ENCODE data around the gene DEPP1. TPM values are rescaled to one million over a fixed set of nuclear protein-coding genes. Genes with fewer than 3 reads are reported as not detected.

Gene DEPP1
- total RNA-seq, 1 experiment from 2014 or later, result 3.8 TPM

- POLR2A ChIA-PET, result no interaction called here
These were observed 38.8 kb downstream of the DEPP1 start for GRCh38 chr10:44939691-44940401.

GRCh38 chr10:44938956-44939355 is 39.7 kb downstream of the DEPP1 start:
- Histone ChIP-seq H3K27ac (ENCODE audit: low read depth, low read length) (no peak overlapping the region), H3K9ac (ENCODE audit: low read length) (no peak overlapping the region), H3K79me2 (ENCODE audit: insufficient read depth, low read length) (no peaks in the 10 kb centered on the region), H3K36me3 (ENCODE audit: control insufficient read depth in 1 of 2, insufficient read depth in 2 of 2, low read length in 2 of 2) (no peaks in the 10 kb centered on the region), H3K9me3 (ENCODE audit: control insufficient read depth in 1 of 2, insufficient read depth in 1 of 2, low read depth in 1 of 2, low read length in 2 of 2) (peaks cover 0 to 1% of the 10 kb centered on the region in 2 experiments; a peak in 1 of 4 replicates), H3K27me3 (ENCODE audit: insufficient read depth, low read length) (no peaks in the 10 kb centered on the region), H4K20me1 (ENCODE audit: insufficient read depth) (no peaks in the 10 kb centered on the region), H3K4me1 (ENCODE audit: control insufficient read depth in 1 of 2, insufficient read depth in 2 of 2, low read length in 2 of 2) (no peaks in the 10 kb centered on the region), H3K4me3 (replicated peaks in 1 of 2; ENCODE audit: low read depth in 1 of 2, low read length in 2 of 2) (no peak overlapping the region), H2AFZ (ENCODE audit: low read depth, low read length, poor library complexity, severe bottlenecking) (no peak overlapping the region), H3K9me2 (ENCODE audit: insufficient read depth) (no peaks in the 10 kb centered on the region), H3K4me2 (ENCODE audit: low read length) (no peak overlapping the region)
- TF ChIP-seq YY1 (IDR thresholded peaks at IDR 0.05; ENCODE audit: extremely low read depth, insufficient replicate concordance, low read depth, low read length), result no peak
- TF ChIP-seq ZBTB33 (IDR thresholded peaks at IDR 0.05; ENCODE audit: extremely low read depth, insufficient replicate concordance, low read length), result no peak
- TF ChIP-seq CBX3 (IDR thresholded peaks at IDR 0.05; ENCODE audit: low read depth), result no peak
- no peak for TF ChIP-seq FOSL1 (IDR thresholded peaks at IDR 0.05; ENCODE audit: low read depth)
- no peak for TF ChIP-seq ZFX (IDR thresholded peaks at IDR 0.05)
- TF ChIP-seq EGR1 (IDR thresholded peaks at IDR 0.05; ENCODE audit: low read depth), result no peak
- no peak for TF ChIP-seq CTCF (IDR thresholded peaks at IDR 0.05 in 2 of 3, conservative IDR thresholded peaks at IDR 0.05 in 1 of 3; ENCODE audit: borderline replicate concordance in 1 of 3, insufficient read depth in 1 of 3, low read depth in 2 of 3, low read length in 2 of 3)
- no peak for TF ChIP-seq POLR2AphosphoS5 (IDR thresholded peaks at IDR 0.05; ENCODE audit: low read depth, low read length)
- TF ChIP-seq EZH2phosphoT487 (IDR thresholded peaks at IDR 0.05; ENCODE audit: borderline replicate concordance), result no peak
- TF ChIP-seq JUND (IDR thresholded peaks at IDR 0.05), result no peak
- no peak for TF ChIP-seq SIN3A (IDR thresholded peaks at IDR 0.05; ENCODE audit: low read depth)
- no peak for DNase-seq (ENCODE audit: low read depth, low spot score)
- ChIA-PET RAD21 (ENCODE audit: low non-redundant PET in 1 of 2, low total read pairs in 2 of 2, uncharacterized antibody in 2 of 2, unreplicated experiment in 2 of 2) (no interaction called here), POLR2A (no interaction called here), CTCF (no interaction called here)
- no peak for ATAC-seq
- BruUV-seq (replicated peaks), result no TSS peak
- intact Hi-C loops (cut with micrococcal nuclease), result loop anchor here (10.0 kb wide), 1 partner anchor 296 kb away; no protein-coding TSS in a partner anchor

More at GRCh38 chr10:44939691-44940401, 38.8 kb downstream of the DEPP1 start:
- Histone ChIP-seq H3K36me3 (ENCODE audit: control insufficient read depth in 1 of 2, insufficient read depth in 2 of 2, low read length in 2 of 2) (no peaks in the 10 kb centered on the region), H3K4me3 (replicated peaks in 1 of 2; ENCODE audit: low read depth in 1 of 2, low read length in 2 of 2) (no peak overlapping the region), H3K4me1 (ENCODE audit: control insufficient read depth in 1 of 2, insufficient read depth in 2 of 2, low read length in 2 of 2) (no peaks in the 10 kb centered on the region), H3K9me3 (ENCODE audit: control insufficient read depth in 1 of 2, insufficient read depth in 1 of 2, low read depth in 1 of 2, low read length in 2 of 2) (peaks cover 0 to 10% of the 10 kb centered on the region in 2 experiments; a peak in 1 of 4 replicates), H2AFZ (ENCODE audit: low read depth, low read length, poor library complexity, severe bottlenecking) (no peak overlapping the region), H3K9ac (ENCODE audit: low read length) (no peak overlapping the region), H3K27ac (ENCODE audit: low read depth, low read length) (no peak overlapping the region), H3K27me3 (ENCODE audit: insufficient read depth, low read length) (no peaks in the 10 kb centered on the region), H3K79me2 (ENCODE audit: insufficient read depth, low read length) (no peaks in the 10 kb centered on the region), H4K20me1 (ENCODE audit: insufficient read depth) (no peaks in the 10 kb centered on the region), H3K9me2 (ENCODE audit: insufficient read depth) (no peaks in the 10 kb centered on the region), H3K4me2 (ENCODE audit: low read length) (no peak overlapping the region)
- DNase-seq (ENCODE audit: low read depth, low spot score), result no peak
- ATAC-seq, result no peak
- ChIA-PET CTCF (no interaction called here), RAD21 (ENCODE audit: low non-redundant PET in 1 of 2, low total read pairs in 2 of 2, uncharacterized antibody in 2 of 2, unreplicated experiment in 2 of 2) (no interaction called here)
- intact Hi-C loops (cut with micrococcal nuclease), result loop anchor here (10.0 kb wide), 1 partner anchor 295 kb away; no protein-coding TSS in a partner anchor
- BruUV-seq (replicated peaks), result no TSS peak
- no peak for TF ChIP-seq POLR2AphosphoS5 (IDR thresholded peaks at IDR 0.05; ENCODE audit: low read depth, low read length)
- no peak for TF ChIP-seq MAX (IDR thresholded peaks at IDR 0.05)
- no peak for TF ChIP-seq SIN3A (IDR thresholded peaks at IDR 0.05; ENCODE audit: low read depth)
- no peak for TF ChIP-seq FOSL1 (IDR thresholded peaks at IDR 0.05; ENCODE audit: low read depth)
- TF ChIP-seq ATF3 (IDR thresholded peaks at IDR 0.05), result no peak
- TF ChIP-seq RAD21 (IDR thresholded peaks at IDR 0.05; ENCODE audit: low read depth), result no peak
- no peak for TF ChIP-seq SRF (IDR thresholded peaks at IDR 0.05; ENCODE audit: low read depth)
